ENCODE measurements around the gene PRRX1. TPM values are rescaled to one million over a fixed set of nuclear protein-coding genes. Genes with fewer than 3 reads are reported as not detected.

The PRRX1 gene
- polyA plus RNA-seq, 3 donors = 2.2 to 54.5 (median 18.7) TPM

DNA sequence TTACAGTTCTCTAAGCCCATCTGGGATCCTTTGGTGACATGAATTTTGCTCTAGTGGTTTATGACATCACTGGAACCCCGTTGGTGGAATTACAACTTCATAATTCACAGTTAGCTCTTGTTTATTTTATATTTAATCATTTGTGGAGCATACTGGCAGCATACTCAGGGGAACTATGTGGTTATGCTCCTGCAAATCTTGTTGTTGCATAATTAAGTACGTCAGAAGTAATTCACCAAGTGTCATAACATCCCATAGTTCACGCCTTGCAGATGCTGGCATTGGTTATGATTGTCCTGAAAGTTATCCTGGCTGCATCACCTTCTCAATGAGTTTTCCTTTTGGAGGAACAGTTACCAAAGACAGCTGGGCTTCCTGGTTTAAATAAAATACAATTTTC, 16.5 kb downstream of the PRRX1 start:
- WGBS, 3 donors = 42 to 51% (median 44%) methylated on average over 3 of the region's 3 CpGs
- H3K27ac ChIP-seq (ENCODE audit: low read depth, low read length) = no peak overlapping the region

- no peak overlapping the region for H3K27ac ChIP-seq (ENCODE audit: low read depth, low read length)
- 67 to 80% (median 69%) methylated on average over 1 of the region's 1 CpG for WGBS, 3 donors
These were observed 18.2 kb downstream of the PRRX1 start for GRCh38 chr1:170682169-170682568.

GRCh38 chr1:170682809-170683208, 18.9 kb downstream of the PRRX1 start:
- WGBS, 3 donors = 43 to 52% (median 45%) methylated on average over 1 of the region's 1 CpG
- H3K27ac ChIP-seq (ENCODE audit: low read depth, low read length) = no peak overlapping the region

DNA sequence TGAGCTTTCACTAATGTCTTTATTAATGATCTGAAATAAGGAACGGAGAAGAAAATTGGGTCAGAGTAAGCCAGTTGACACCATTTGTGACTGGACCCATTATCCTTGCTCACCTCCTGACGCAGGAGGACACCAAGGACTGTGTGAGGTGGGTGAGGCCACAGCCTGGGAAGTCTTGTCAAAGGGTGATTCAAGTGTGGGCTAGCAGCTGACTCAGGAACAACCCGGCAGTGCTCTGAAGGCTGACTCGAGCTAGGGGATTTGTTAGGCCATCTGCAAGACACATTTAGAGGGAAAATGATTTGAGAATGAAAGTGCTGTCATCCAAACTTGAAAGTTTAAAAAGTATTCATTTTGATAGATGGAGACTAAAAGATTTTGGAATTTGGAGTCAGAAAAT, 21.2 kb downstream of the PRRX1 start:
- H3K27ac ChIP-seq (ENCODE audit: low read depth, low read length) = no peak overlapping the region
- 58 to 65% (median 62%) methylated on average over 4 of the region's 4 CpGs for WGBS, 3 donors

DNA sequence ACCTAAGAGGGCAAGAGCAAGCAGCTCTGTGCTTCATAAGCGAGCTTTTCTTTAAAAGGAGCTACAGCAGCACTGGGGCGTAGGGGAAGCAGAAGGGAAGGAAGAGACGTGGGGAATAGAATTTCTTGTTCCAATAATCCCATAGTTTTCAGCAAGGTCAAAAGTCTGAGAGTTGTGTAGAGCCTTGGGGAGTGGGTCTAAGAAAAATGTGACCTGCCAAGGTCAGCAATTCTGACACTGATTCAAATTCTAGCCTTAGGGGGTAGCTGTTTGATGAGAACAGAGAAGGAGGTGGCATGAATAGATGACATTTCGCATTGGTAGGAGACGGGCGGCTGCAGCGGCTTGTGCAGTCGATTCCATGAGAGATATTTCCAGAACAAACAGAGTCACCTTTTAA, 22.4 kb downstream of the PRRX1 start:
- 73 to 89% (median 86%) methylated on average over 8 of the region's 8 CpGs for WGBS, 3 donors

GRCh38 chr1:170687621-170688020, 23.7 kb downstream of the PRRX1 start:
- no peak overlapping the region for H3K27ac ChIP-seq (ENCODE audit: low read depth, low read length)
- 66 to 77% (median 69%) methylated on average over 4 of the region's 4 CpGs for WGBS, 3 donors

More for the DNA sequence above, 22.4 kb downstream of the PRRX1 start:
- H3K27ac ChIP-seq (ENCODE audit: low read depth, low read length) = no peak overlapping the region

DNA sequence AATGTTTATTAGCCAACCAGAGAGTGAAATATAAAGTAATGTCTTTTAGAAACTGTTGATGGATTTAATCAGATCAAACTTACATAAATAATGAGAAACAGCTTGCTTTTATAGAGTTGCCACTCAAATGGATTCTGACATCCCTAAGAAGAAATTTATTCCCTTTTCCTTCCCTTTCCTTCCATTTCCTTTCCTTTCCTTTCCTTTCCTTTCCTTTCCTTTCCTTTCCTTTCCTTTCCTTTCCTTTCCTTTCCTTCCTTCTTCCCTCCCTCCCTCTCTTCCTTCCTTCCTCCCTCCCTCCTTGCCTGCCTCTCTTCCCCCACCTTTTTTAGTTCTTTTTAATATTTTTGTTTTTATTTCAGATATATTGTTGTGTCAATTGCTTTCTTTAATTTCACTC, 27.3 kb downstream of the PRRX1 start:
- no peak overlapping the region for H3K27ac ChIP-seq (ENCODE audit: low read depth, low read length)

DNA sequence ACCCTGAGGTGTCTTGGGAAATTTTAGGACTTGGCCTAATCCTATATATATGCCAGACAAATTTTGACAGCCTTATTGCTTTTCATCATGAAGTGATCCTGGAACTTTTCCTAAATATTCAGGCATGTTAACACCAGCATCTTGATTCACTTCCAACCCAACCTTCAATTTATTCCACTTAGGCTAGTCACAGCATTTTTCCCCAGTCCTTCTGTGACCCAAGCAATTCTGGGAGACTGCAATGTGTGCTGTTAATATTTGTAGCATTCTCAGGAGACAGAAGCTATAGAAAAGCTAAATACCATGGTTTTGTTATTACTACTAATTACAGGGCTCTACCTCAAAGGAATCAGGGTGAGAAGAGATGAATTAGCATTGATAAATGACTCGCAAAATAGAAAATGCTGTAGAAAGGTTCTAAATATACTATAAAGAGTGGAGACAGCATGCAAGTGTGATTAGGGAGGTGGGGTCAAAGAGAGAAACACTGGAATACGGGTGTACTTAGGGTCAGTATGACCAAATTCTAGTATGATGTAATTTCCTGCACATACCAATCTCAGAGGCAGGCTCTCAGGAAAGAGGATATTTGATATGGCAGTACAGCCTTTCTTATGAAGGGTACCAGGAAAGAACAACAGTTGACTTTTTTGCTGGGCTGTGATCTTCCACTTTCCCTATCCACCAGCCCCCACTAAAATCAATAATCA, 29.1 kb downstream of the PRRX1 start:
- H3K27ac ChIP-seq (ENCODE audit: low read depth, low read length) = no peak overlapping the region
- WGBS, 3 donors = 40 to 56% (median 45%) methylated on average over 2 of the region's 2 CpGs

GRCh38 chr1:170694172-170694926, 30.4 kb downstream of the PRRX1 start:
- no peak overlapping the region for H3K27ac ChIP-seq (ENCODE audit: low read depth, low read length)
- WGBS, 3 donors = 56 to 67% (median 64%) methylated on average over 6 of the region's 6 CpGs

DNA sequence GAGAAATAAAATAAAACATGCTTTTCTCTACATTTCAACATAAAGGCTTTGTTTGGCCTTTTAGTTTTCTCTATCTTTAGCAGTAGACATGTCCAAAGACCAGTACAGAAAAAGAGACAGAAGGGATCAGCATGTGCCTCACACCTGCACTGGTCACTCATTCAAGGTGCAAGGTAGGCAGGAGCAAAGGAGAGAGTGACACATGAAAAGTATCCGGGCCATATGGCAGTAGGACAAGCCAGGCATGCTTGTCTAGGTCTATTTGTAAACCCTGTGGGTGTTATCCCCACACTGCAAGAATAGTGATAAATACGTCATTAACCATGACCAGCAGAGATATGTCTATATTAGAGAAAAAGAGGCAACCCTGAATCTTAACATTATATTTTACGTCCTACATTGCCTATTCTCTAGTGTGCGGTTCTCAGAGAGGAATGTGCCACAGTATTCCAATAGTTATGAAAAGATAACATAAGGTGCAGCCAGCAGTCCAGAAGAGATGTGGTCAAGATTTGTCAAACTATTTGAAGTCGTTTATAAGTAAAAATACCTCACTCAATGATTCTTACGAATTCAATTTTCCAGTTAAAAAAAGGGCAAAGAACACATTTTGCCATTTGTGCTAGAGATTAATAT, 32.1 kb downstream of the PRRX1 start:
- no peak overlapping the region for H3K27ac ChIP-seq (ENCODE audit: low read depth, low read length)
- 78 to 91% (median 89%) methylated on average over 6 of the region's 6 CpGs for WGBS, 3 donors

DNA sequence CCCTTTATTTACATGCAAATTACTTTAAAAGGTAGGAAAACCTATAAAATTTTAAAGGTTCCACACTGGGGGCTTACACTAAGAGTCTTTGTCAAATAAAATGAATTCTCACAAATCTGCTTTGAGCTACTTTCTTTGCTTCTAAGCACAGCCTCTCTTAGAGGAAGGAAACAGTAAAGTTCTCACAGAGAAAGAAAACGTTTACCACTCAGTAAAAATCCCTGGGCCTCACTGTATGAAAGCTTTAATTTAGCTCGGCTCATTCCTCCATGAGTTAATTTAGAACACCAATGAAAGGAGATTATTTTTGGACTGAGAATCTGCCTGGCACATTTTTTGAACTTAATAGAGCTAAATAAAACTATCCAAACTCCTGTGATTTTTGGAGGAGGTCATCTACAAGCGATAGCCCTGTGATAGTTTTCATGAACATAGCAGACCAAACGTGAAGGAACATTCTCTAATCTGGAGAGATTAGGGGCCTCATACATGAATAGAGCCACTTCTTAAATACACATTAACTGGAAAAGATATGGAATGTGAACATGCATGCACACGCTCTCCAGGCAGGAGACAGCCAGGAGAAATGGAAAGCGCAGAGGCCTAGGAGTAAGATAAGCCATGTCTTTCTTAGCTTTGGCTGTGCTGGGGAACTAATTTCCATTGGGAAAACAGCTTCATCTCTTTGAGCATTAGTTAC, 32.8 kb downstream of the PRRX1 start:
- H3K27ac ChIP-seq (ENCODE audit: low read depth, low read length) = no peak overlapping the region
- 55 to 69% (median 68%) methylated on average over 6 of the region's 6 CpGs for WGBS, 3 donors

DNA sequence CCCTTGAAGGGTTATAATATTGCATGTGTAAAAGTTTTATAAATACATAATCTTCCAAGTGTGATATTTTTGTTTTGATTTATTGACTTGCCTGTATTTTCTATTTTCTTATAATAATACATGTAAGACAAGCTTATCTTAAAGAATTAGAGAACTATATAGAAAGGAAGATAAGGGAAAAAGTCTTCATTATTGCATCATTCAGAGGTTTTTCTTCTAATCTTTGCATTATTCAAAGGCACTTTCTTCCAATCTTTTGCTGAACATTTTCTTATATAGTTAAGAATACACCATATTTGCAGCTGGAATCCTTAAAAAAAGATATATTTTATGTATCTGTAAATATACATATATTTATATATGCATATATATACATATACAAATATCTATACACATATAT, 33.4 kb downstream of the PRRX1 start:
- no peak overlapping the region for H3K27ac ChIP-seq (ENCODE audit: low read depth, low read length)

GRCh38 chr1:170698301-170699275, 34.7 kb downstream of the PRRX1 start:
- WGBS, 3 donors = 53 to 63% (median 61%) methylated on average over 11 of the region's 11 CpGs
- no peak overlapping the region for H3K27ac ChIP-seq (ENCODE audit: low read depth, low read length)

GRCh38 chr1:170699696-170700095, 35.8 kb downstream of the PRRX1 start:
- 72 to 93% (median 92%) methylated on average over 8 of the region's 8 CpGs for WGBS, 3 donors

GRCh38 chr1:170700842-170701615, 37.1 kb downstream of the PRRX1 start:
- WGBS, 3 donors = 70 to 95% (median 80%) methylated on average over 1 of the region's 1 CpG
- H3K27ac ChIP-seq (ENCODE audit: low read depth, low read length) = no peak overlapping the region

More at GRCh38 chr1:170699696-170700095, 35.8 kb downstream of the PRRX1 start:
- no peak overlapping the region for H3K27ac ChIP-seq (ENCODE audit: low read depth, low read length)

DNA sequence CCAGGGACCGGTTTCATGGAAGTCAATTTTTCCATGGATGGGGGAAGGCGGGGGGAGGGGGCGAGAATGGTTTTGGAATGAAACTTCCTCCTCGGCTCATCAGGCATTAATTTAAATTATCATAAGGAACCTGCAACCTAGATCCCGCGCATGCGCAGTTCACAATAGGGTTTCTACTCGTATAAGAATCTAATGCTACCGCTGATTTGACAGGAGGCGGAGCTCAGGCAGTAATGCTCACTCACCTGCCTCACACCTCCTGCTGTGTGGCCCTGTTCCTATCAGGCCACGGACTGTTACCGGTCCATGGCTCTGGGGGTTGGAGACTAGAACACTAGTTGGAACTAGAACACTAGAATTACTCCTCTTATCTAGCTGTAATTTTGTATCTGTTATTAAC, 38.0 kb downstream of the PRRX1 start:
- H3K27ac ChIP-seq (ENCODE audit: low read depth, low read length) = no peak overlapping the region
- WGBS, 3 donors = 81 to 88% (median 88%) methylated on average over 12 of the region's 12 CpGs

GRCh38 chr1:170703591-170703990, 39.7 kb downstream of the PRRX1 start:
- H3K27ac ChIP-seq (ENCODE audit: low read depth, low read length) = no peak overlapping the region
- WGBS, 3 donors = 72 to 86% (median 85%) methylated on average over 2 of the region's 2 CpGs

All from adipose tissue (tissue), 3 donors.